Testis (tissue), 2 donors: Measurements from ENCODE around the gene CFAP107.

Experiments
- POLR2A ChIP-seq: fragments of 450-650 bp; IDR thresholded peaks from one replicate; pipeline ENCODE4 v1.6.1; 2017; ENCODE audit warnings: antibody characterized with exemption, mild to moderate bottlenecking, moderate library complexity
- TF ChIP-seq, protein P1 (sequence below), 3 experiments: fragments of 450-650 bp in 2 of 3; fragments of 200-600 bp in 1 of 3; sonication (generic) in 1 of 3; IDR thresholded peaks; one replicate each; pipeline ENCODE4 v1.5.1; 2016 to 2019; ENCODE audit warnings: antibody characterized with exemption in 3 of 3, mild to moderate bottlenecking in 2 of 3, moderate library complexity in 1 of 3

- no peak for TF ChIP-seq POLR2A
- TF ChIP-seq, protein P1, sequence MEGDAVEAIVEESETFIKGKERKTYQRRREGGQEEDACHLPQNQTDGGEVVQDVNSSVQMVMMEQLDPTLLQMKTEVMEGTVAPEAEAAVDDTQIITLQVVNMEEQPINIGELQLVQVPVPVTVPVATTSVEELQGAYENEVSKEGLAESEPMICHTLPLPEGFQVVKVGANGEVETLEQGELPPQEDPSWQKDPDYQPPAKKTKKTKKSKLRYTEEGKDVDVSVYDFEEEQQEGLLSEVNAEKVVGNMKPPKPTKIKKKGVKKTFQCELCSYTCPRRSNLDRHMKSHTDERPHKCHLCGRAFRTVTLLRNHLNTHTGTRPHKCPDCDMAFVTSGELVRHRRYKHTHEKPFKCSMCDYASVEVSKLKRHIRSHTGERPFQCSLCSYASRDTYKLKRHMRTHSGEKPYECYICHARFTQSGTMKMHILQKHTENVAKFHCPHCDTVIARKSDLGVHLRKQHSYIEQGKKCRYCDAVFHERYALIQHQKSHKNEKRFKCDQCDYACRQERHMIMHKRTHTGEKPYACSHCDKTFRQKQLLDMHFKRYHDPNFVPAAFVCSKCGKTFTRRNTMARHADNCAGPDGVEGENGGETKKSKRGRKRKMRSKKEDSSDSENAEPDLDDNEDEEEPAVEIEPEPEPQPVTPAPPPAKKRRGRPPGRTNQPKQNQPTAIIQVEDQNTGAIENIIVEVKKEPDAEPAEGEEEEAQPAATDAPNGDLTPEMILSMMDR (IDR thresholded peaks at IDR 0.05), result no peak
Observed at GRCh38 chr1:12706061-12706460, 39.9 kb upstream of the CFAP107 start.
